ENCODE measurements around the gene C3AR1.
A peak's percentile ranks its signal among the peaks of the same experiment; 100 is the strongest.
"Not testable (repeated sequence)": the region's sequence is repeated elsewhere in the genome, so short reads cannot be mapped to it uniquely, and the experiment has no call there.

The C3AR1 gene

GRCh38 chr12:8065991-8066594, at the start of gene C3AR1:
TSS of gene C3AR1 (minus strand) at chr12:8066359. CDS start at chr12:8060185, 6,174 bp downstream.
- peak within 1 kb of the TSS; percentile 11 to 18 for H3K9ac ChIP-seq (ENCODE audit: low read depth in 1 of 2, low read length in 2 of 2)
- H3K27me3 ChIP-seq (ENCODE audit: control insufficient read depth in 1 of 2, insufficient read depth in 2 of 2, low read length in 2 of 2) = no peaks in the 10 kb centered on the region
- H3K36me3 ChIP-seq (ENCODE audit: control insufficient read depth in 1 of 2, insufficient read depth in 2 of 2, low read length in 2 of 2) = no peaks in the 10 kb centered on the region
- H3K27ac ChIP-seq (ENCODE audit: low read depth, low read length) = peak within 1 kb of the TSS; percentile 10
- no peaks in the 10 kb centered on the region for H3K4me1 ChIP-seq (ENCODE audit: control insufficient read depth in 1 of 2, insufficient read depth in 2 of 2, low read length in 2 of 2)
- H3K9me3 ChIP-seq (ENCODE audit: control insufficient read depth in 1 of 2, low read length in 2 of 2) = no peaks in the 10 kb centered on the region
- peak within 1 kb of the TSS; percentile 15 to 47 for H3K4me3 ChIP-seq (ENCODE audit: low read depth in 1 of 2, low read length in 2 of 2)

GRCh38 chr12:8113117-8113516, 47.0 kb upstream of the C3AR1 start:
- not testable (repeated sequence) for H3K27me3 ChIP-seq (ENCODE audit: control insufficient read depth in 1 of 2, insufficient read depth in 2 of 2, low read length in 2 of 2); H3K9ac ChIP-seq (ENCODE audit: low read depth in 1 of 2, low read length in 2 of 2); H3K9me3 ChIP-seq (ENCODE audit: control insufficient read depth in 1 of 2, low read length in 2 of 2); H3K36me3 ChIP-seq (ENCODE audit: control insufficient read depth in 1 of 2, insufficient read depth in 2 of 2, low read length in 2 of 2); H3K27ac ChIP-seq (ENCODE audit: low read depth, low read length); H3K4me3 ChIP-seq (ENCODE audit: low read depth in 1 of 2, low read length in 2 of 2); H3K4me1 ChIP-seq (ENCODE audit: control insufficient read depth in 1 of 2, insufficient read depth in 2 of 2, low read length in 2 of 2)

- peaks cover 0 to 3% of the 10 kb centered on the region in 2 donors for H3K36me3 ChIP-seq (ENCODE audit: control insufficient read depth in 1 of 2, insufficient read depth in 2 of 2, low read length in 2 of 2)
- H3K4me1 ChIP-seq (ENCODE audit: control insufficient read depth in 1 of 2, insufficient read depth in 2 of 2, low read length in 2 of 2) = peaks cover 0 to 4% of the 10 kb centered on the region in 2 donors
- H3K4me3 ChIP-seq (ENCODE audit: low read depth in 1 of 2, low read length in 2 of 2) = no peak overlapping the region
- no peaks in the 10 kb centered on the region for H3K27me3 ChIP-seq (ENCODE audit: control insufficient read depth in 1 of 2, insufficient read depth in 2 of 2, low read length in 2 of 2)
- H3K9ac ChIP-seq (ENCODE audit: low read depth in 1 of 2, low read length in 2 of 2) = peak overlapping the region in 1 of 2 donors; percentile 29
- H3K27ac ChIP-seq (ENCODE audit: low read depth, low read length) = no peak overlapping the region
- H3K9me3 ChIP-seq (ENCODE audit: control insufficient read depth in 1 of 2, low read length in 2 of 2) = no peaks in the 10 kb centered on the region
These were observed 42.7 kb upstream of the C3AR1 start for GRCh38 chr12:8108808-8109398.

- Histone ChIP-seq H3K36me3 (ENCODE audit: control insufficient read depth in 1 of 2, insufficient read depth in 2 of 2, low read length in 2 of 2) (peaks cover 20 to 29% of the 10 kb centered on the region in 2 donors), H3K9me3 (ENCODE audit: control insufficient read depth in 1 of 2, low read length in 2 of 2) (no peaks in the 10 kb centered on the region), H3K9ac (ENCODE audit: low read depth in 1 of 2, low read length in 2 of 2) (no peak overlapping the region)
These were observed 33.1 kb upstream of the C3AR1 start for GRCh38 chr12:8099235-8099634.

GRCh38 chr12:8096281-8096915, 30.2 kb upstream of the C3AR1 start:
- no peak overlapping the region for H3K9ac ChIP-seq (ENCODE audit: low read depth in 1 of 2, low read length in 2 of 2)
- no peak overlapping the region for H3K27ac ChIP-seq (ENCODE audit: low read depth, low read length)
- no peaks in the 10 kb centered on the region for H3K27me3 ChIP-seq (ENCODE audit: control insufficient read depth in 1 of 2, insufficient read depth in 2 of 2, low read length in 2 of 2)
- H3K9me3 ChIP-seq (ENCODE audit: control insufficient read depth in 1 of 2, low read length in 2 of 2) = no peaks in the 10 kb centered on the region
- H3K4me1 ChIP-seq (ENCODE audit: control insufficient read depth in 1 of 2, insufficient read depth in 2 of 2, low read length in 2 of 2) = no peaks in the 10 kb centered on the region
- peaks cover 39 to 52% of the 10 kb centered on the region in 2 donors for H3K36me3 ChIP-seq (ENCODE audit: control insufficient read depth in 1 of 2, insufficient read depth in 2 of 2, low read length in 2 of 2)
- no peak overlapping the region for H3K4me3 ChIP-seq (ENCODE audit: low read depth in 1 of 2, low read length in 2 of 2)

More at GRCh38 chr12:8099235-8099634, 33.1 kb upstream of the C3AR1 start:
- H3K27ac ChIP-seq (ENCODE audit: low read depth, low read length) = no peak overlapping the region
- no peak overlapping the region for H3K4me3 ChIP-seq (ENCODE audit: low read depth in 1 of 2, low read length in 2 of 2)
- H3K27me3 ChIP-seq (ENCODE audit: control insufficient read depth in 1 of 2, insufficient read depth in 2 of 2, low read length in 2 of 2) = no peaks in the 10 kb centered on the region
- no peaks in the 10 kb centered on the region for H3K4me1 ChIP-seq (ENCODE audit: control insufficient read depth in 1 of 2, insufficient read depth in 2 of 2, low read length in 2 of 2)

- peaks cover 4 to 6% of the 10 kb centered on the region in 2 donors for H3K4me1 ChIP-seq (ENCODE audit: control insufficient read depth in 1 of 2, insufficient read depth in 2 of 2, low read length in 2 of 2)
- no peaks in the 10 kb centered on the region for H3K9me3 ChIP-seq (ENCODE audit: control insufficient read depth in 1 of 2, low read length in 2 of 2)
- no peak overlapping the region for H3K27ac ChIP-seq (ENCODE audit: low read depth, low read length)
- H3K4me3 ChIP-seq (ENCODE audit: low read depth in 1 of 2, low read length in 2 of 2) = no peak overlapping the region
- peaks cover 45 to 74% of the 10 kb centered on the region in 2 donors for H3K36me3 ChIP-seq (ENCODE audit: control insufficient read depth in 1 of 2, insufficient read depth in 2 of 2, low read length in 2 of 2)
- H3K27me3 ChIP-seq (ENCODE audit: control insufficient read depth in 1 of 2, insufficient read depth in 2 of 2, low read length in 2 of 2) = no peaks in the 10 kb centered on the region
- no peak overlapping the region for H3K9ac ChIP-seq (ENCODE audit: low read depth in 1 of 2, low read length in 2 of 2)
These were observed 27.1 kb upstream of the C3AR1 start for GRCh38 chr12:8093291-8093690.

GRCh38 chr12:8089716-8090115, 23.6 kb upstream of the C3AR1 start:
- no peaks in the 10 kb centered on the region for H3K9me3 ChIP-seq (ENCODE audit: control insufficient read depth in 1 of 2, low read length in 2 of 2)
- H3K4me3 ChIP-seq (ENCODE audit: low read depth in 1 of 2, low read length in 2 of 2) = no peak overlapping the region
- H3K27me3 ChIP-seq (ENCODE audit: control insufficient read depth in 1 of 2, insufficient read depth in 2 of 2, low read length in 2 of 2) = no peaks in the 10 kb centered on the region
- no peak overlapping the region for H3K9ac ChIP-seq (ENCODE audit: low read depth in 1 of 2, low read length in 2 of 2)
- peaks cover 27 to 50% of the 10 kb centered on the region in 2 donors for H3K36me3 ChIP-seq (ENCODE audit: control insufficient read depth in 1 of 2, insufficient read depth in 2 of 2, low read length in 2 of 2)
- H3K4me1 ChIP-seq (ENCODE audit: control insufficient read depth in 1 of 2, insufficient read depth in 2 of 2, low read length in 2 of 2) = peaks cover 6 to 16% of the 10 kb centered on the region in 2 donors
- no peak overlapping the region for H3K27ac ChIP-seq (ENCODE audit: low read depth, low read length)

- not testable (repeated sequence) for H3K27me3 ChIP-seq (ENCODE audit: control insufficient read depth in 1 of 2, insufficient read depth in 2 of 2, low read length in 2 of 2); H3K4me3 ChIP-seq (ENCODE audit: low read depth in 1 of 2, low read length in 2 of 2); H3K27ac ChIP-seq (ENCODE audit: low read depth, low read length); H3K9me3 ChIP-seq (ENCODE audit: control insufficient read depth in 1 of 2, low read length in 2 of 2); H3K9ac ChIP-seq (ENCODE audit: low read depth in 1 of 2, low read length in 2 of 2)
- Histone ChIP-seq H3K36me3 (ENCODE audit: control insufficient read depth in 1 of 2, insufficient read depth in 2 of 2, low read length in 2 of 2) (peaks cover 24 to 46% of the 10 kb centered on the region in 2 donors), H3K4me1 (ENCODE audit: control insufficient read depth in 1 of 2, insufficient read depth in 2 of 2, low read length in 2 of 2) (peaks cover 10 to 20% of the 10 kb centered on the region in 2 donors)
These were observed 23.1 kb upstream of the C3AR1 start for GRCh38 chr12:8089277-8089676.

GRCh38 chr12:8088574-8088973, 22.4 kb upstream of the C3AR1 start:
- Histone ChIP-seq H3K36me3 (ENCODE audit: control insufficient read depth in 1 of 2, insufficient read depth in 2 of 2, low read length in 2 of 2) (peaks cover 24 to 44% of the 10 kb centered on the region in 2 donors), H3K27me3 (ENCODE audit: control insufficient read depth in 1 of 2, insufficient read depth in 2 of 2, low read length in 2 of 2) (no peaks in the 10 kb centered on the region), H3K27ac (ENCODE audit: low read depth, low read length) (no peak overlapping the region), H3K4me1 (ENCODE audit: control insufficient read depth in 1 of 2, insufficient read depth in 2 of 2, low read length in 2 of 2) (peaks cover 17 to 22% of the 10 kb centered on the region in 2 donors), H3K9ac (ENCODE audit: low read depth in 1 of 2, low read length in 2 of 2) (no peak overlapping the region), H3K9me3 (ENCODE audit: control insufficient read depth in 1 of 2, low read length in 2 of 2) (no peaks in the 10 kb centered on the region), H3K4me3 (ENCODE audit: low read depth in 1 of 2, low read length in 2 of 2) (no peak overlapping the region)

GRCh38 chr12:8087666-8088065, 21.5 kb upstream of the C3AR1 start:
- Histone ChIP-seq H3K27ac (ENCODE audit: low read depth, low read length) (no peak overlapping the region), H3K4me1 (ENCODE audit: control insufficient read depth in 1 of 2, insufficient read depth in 2 of 2, low read length in 2 of 2) (peaks cover 26 to 27% of the 10 kb centered on the region in 2 donors), H3K27me3 (ENCODE audit: control insufficient read depth in 1 of 2, insufficient read depth in 2 of 2, low read length in 2 of 2) (no peaks in the 10 kb centered on the region), H3K36me3 (ENCODE audit: control insufficient read depth in 1 of 2, insufficient read depth in 2 of 2, low read length in 2 of 2) (peaks cover 18 to 35% of the 10 kb centered on the region in 2 donors), H3K9me3 (ENCODE audit: control insufficient read depth in 1 of 2, low read length in 2 of 2) (no peaks in the 10 kb centered on the region), H3K4me3 (ENCODE audit: low read depth in 1 of 2, low read length in 2 of 2) (no peak overlapping the region), H3K9ac (ENCODE audit: low read depth in 1 of 2, low read length in 2 of 2) (no peak overlapping the region)

All from duodenal mucosa (tissue), 2 donors.